Inflammatory macrophage treated with lipopolysaccharide for 1 hour (primary cell): Measurements from ENCODE around the gene LIME1.

Experiments used
- DNase-seq, 2 donors: peaks; one replicate each; pipeline ENCODE4 v3.0.0-alpha.2; 2020 to 2022

The LIME1 gene

DNA sequence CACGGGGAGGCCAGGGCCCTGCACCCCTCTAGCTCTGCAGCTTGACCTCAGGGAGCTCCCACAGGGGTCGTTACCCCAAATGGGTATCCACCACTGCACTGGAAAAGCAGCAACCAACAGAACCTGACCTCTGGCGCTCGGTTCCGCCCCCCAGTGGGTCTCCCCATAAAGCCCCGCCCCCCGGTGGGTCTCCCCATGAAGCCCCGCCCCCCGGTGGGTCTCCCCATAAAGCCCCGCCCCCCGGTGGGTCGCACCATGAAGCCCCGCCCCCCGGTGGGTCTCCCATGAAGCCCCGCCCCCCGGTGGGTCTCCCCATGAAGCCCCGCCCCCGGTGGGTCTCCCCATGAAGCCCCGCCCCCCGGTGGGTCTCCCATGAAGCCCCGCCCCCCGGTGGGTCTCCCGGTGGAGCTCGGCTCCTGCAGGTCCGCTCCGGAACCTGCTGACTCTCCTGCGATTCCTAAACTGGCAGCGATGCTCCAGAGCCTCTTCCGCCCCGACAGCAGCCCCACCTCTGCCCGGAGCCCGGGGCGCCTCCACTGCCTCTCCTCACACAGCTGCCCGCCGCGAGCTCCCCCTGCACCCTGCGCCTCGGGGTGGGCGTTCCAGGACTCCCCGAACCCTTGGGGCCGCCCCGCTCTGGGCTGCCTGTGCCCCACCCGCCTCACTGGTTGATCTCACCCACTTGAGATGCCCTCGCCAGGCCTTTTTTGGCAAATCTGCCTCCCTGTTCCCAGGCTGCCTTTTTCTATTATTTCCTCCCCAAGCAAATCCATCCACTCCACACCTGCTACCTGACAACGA lies 15.2 kb downstream of the LIME1 start:
- no peak for DNase-seq

DNA sequence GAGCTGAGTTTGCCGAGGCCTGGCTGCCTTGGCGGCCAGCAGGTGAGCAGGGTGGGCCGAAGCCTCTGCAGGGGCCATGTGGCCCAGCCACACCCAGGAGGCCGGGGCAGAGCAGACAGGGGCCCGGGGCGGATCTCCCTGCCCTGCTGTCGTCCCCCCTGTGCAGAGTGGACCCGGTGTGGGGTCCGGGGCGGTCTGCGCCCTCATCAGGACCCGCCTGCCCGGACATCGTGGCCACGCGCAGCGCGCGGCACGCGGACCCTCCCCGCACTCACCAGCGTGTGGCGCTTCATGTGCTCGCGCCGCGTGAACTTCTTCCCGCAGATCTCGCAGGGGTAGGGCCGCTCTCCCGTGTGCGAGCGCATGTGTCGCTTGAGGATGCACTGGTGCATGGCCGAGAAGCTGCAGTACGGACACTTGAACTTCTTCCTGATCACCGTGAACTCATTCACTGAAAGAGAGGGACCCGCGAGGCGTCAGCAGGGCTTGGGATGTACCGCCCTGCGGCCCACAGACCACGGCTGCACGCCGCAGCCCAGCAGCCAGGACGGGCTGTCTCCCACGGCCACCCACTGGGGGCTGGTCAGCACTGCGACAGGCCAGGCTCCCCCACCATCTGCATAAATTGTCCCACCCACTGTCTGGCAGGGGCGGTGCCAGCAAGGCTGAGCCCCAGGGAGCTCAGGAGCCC lies 16.1 kb downstream of the LIME1 start:
- DNase-seq, result no peak

DNA sequence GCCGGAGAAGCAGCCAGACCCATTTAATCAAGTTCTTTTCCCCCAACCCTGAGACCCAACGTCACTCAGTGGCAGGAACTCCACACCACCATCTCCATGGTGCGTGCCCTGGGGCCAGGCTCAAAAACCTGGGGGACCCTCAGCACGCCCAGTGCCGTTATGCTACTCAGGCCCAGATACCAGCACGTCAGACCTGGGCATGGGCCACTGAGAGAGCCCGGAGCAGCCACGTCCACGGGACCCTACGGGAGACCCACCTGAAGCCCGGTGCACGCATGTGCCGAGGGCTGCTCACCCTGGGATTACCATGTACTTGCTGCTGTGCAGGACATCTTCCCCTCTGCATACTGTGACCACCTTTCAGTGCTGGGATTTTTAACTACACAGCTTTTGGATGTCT lies 16.9 kb downstream of the LIME1 start:
- DNase-seq, result no peak

DNA sequence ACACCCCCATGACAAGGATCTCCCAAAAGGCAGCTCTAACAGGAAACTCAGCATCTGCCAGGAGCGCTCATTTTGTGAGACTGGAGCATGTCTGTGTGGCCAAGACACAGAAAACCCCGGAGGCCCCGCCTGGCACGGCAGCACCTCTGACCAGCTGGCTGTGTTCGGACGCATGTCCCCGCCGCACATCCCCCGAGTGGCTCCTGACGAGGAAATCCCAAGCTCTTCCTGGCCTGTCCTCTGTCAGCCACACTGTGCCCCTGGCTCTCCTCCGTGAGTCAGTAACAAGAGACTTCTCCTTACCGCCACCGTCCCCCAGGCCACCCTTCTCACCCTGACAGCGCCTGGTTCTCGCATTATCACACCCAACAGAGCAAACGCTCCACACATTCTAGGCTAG lies 17.5 kb downstream of the LIME1 start:
- DNase-seq, result no peak

DNA sequence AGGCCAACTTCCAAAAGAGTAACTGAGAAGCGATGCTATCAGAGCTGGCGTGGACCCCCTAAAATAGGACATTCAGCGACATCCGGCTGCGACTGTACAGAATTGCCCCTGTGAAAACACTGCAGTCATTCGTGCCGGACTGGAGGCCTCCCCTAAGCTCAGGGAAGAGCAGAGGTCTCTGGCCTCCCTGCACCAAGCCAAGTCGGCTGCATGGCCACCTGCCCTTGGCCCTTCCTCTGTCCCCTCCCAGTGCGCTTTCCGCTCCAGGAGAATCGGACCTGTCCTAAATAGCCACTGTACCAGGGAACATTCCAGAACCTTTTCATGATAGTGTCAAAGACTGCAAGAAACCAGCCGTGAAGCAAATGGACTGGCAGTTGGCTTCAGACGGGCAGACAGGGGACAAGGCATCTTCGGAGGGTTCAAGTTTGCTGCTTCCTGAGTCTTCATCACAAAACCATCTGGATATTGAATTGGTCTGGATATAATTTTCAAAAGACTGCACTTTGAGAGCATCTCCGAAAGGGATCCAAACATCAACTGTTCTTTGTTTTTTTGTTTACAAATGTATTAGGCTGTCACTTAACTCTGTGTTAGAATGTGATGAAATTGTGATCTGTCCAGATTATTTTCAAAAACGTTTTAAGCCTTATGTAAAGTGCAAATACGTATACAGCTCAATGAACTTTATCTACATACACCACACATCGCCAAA lies 19.6 kb downstream of the LIME1 start:
- no peak for DNase-seq

DNA sequence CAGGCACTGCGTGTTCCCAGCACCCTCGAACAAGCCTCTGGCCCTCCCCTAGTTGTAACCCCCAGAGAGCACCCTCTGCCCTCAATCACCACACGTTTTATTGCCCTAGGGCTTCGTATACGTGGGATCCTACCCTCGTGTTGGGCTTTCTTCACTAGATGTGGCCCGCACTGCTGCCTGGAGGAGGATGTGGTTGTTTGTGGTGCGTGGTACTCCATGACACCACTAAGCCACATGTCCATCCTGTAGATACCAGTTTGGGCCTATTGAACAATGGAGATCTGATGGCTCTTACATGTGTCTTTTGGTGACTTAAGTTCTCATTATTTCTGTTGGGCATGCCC lies 20.2 kb downstream of the LIME1 start:
- DNase-seq, result no peak

DNA sequence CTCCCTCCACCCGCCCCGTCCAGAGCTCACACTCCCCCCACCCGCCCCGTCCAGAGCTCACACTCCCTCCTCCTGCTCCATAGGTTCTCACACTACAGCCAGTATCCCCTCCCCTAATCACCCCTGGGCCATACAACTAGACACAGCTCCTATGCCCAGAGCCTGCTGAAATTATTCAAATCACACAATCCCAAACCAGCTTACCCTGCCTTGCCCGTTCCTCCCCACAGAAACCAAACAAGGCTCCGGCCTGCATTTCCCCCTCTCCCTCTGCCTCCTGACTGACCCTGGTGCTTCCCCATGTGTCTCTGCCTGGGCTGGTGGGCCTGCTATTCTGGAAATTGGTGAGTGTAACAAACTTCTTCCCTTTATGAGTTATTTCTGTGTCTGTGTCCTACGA lies 21.7 kb downstream of the LIME1 start:
- DNase-seq, result no peak

DNA sequence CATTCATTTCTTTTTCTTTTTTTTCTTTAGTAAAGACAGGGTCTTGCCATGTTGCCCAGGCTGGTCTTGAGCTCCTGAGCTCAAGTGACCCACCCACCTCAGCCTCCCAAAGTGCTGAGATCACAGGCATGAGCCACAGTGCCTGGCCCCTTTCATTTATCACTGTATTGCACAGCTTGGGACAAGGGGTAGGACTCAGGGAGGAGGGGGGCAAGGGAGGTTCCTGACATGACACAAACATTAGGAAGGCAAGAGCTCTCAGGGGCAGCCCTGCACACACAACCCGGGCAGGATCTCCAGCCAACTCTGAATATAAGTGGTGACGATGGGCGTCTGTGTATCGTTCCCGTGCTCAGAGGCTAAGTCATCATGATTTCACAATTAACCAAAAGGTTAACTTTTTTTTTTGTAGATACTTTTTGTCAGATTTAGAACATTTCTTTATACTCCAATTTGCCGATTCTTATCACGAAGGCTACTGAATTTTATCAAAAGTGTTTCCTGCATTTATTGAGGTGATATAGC lies 23.0 kb downstream of the LIME1 start:
- DNase-seq, result no peak

DNA sequence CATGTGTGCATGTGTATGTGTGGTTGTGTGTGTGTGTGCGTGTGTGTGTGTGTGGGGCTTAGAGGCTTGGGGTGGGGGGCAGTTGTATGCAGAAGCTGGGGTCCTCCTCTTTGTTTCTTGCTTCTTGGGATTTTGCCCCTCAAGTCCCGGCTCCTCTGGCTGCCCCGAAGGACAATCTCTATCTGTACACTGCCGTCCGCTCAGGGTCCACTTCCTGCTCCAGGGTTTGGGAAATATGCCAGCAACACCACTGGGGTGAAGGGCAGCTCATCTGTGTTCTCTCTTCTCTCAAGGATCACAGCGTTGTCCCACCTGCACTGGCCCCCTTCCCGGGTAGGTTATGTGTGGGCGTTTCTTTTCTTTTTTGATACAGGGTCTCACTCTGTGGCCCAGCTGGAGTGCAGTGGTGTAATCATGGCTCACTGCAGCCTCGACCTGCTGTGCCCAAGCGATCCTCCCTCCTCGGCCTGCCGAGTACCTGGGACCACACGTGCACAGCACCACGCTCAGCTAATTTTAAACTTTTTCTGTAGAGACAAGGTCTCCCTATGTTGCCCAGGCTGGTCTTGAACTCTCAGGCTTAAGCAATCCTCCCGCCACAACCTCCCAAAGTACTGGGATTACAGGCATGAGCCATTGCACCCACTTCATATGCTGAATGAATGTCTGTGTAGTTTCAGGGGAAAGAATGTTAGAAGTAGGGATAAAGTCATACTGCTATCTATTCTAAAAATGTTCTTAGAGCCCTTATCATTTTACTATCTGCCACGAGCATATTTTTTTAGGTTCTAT lies 28.8 kb downstream of the LIME1 start:
- DNase-seq, result no peak

DNA sequence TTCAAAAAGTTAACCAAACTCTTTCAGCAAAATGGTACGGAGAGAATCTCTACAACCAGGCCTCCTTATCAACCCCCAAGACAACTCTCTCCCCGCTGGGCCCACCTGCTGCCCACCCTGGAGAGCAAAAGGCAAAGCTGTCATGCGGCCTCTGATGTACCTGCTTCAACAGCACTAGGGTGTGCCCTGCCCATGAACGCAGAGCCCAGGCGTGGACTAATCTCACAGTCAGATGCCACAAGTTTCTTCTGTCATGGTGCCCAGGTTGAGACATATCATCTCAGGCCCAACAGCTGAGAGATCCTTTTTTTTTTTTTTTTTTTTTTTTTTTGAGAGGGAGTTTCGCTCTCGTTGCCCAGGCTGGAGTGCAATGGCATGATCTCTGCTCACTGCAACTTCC lies 29.4 kb downstream of the LIME1 start:
- no peak for DNase-seq

DNA sequence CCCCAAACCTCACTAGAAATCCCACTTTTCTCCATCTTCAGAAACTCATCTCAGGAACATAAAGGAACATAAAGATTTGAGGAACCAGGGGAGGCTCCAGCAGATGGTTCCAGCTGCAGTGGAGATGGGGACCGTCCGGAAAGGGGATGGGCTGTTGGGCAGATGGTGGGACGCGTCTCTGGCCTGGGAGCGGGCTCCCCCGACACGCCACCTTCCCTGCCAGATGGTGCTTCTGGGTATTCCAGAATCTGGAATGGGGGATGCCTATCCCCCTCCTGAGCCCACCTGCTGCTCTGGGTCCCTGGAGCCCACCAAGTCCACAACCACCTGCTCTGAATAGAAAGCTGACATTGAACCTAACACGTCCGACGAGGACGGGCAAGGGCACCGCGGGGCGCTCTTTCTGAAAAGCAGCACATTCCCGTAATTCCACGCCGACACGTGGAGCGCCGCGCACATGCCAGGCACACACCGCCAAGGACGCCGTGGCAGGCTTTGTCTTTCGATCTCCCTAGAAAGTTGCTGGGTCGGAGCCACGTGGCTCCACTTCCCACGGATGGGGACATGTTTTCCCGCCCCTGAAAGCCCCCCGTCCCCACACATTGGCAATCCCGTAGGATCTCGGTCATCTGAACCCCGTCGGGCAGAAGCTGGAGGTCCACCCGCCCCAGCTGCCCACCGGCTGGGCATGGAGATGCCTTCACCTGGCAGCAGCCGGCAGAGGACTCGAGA lies 30.4 kb downstream of the LIME1 start:
- no peak for DNase-seq

DNA sequence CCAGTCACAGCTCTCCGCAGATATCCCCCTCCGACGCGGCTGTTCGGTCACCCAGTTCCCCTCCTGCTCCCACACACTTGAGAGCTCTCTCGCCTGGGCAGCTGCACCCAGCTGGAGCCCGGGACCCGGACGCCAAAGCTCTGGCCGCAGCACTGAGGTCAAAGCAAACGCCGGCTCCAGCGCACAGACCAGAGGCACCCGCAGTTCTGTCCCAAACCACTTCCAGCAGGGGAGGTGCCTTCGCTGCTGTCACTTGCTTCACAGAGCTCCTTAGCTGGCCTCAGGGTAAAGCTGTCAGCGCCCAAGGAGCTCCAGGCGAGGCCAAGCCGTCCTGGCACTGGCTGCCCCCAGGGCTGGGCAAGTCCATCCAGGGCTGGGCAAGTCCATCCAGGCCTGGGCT lies 31.0 kb downstream of the LIME1 start:
- no peak for DNase-seq

DNA sequence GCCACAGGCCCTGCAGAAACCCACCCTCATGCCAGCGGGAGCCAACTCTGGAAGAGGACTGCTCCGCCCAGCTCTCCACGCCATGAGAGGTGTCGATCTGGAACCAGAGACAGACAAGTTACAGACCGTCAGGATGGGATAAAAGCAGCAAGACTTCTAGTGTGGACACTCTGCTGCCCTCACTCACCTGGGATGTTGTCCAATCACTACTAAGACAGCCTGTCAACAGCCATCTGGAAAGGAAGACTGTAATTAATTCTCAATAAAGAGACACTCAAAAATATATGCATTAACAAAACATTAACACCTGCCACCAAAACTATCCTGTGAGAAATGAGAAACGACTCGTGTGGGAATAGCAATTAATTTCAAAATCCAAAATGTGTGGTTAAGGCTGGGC lies 31.4 kb downstream of the LIME1 start:
- DNase-seq, result no peak

DNA sequence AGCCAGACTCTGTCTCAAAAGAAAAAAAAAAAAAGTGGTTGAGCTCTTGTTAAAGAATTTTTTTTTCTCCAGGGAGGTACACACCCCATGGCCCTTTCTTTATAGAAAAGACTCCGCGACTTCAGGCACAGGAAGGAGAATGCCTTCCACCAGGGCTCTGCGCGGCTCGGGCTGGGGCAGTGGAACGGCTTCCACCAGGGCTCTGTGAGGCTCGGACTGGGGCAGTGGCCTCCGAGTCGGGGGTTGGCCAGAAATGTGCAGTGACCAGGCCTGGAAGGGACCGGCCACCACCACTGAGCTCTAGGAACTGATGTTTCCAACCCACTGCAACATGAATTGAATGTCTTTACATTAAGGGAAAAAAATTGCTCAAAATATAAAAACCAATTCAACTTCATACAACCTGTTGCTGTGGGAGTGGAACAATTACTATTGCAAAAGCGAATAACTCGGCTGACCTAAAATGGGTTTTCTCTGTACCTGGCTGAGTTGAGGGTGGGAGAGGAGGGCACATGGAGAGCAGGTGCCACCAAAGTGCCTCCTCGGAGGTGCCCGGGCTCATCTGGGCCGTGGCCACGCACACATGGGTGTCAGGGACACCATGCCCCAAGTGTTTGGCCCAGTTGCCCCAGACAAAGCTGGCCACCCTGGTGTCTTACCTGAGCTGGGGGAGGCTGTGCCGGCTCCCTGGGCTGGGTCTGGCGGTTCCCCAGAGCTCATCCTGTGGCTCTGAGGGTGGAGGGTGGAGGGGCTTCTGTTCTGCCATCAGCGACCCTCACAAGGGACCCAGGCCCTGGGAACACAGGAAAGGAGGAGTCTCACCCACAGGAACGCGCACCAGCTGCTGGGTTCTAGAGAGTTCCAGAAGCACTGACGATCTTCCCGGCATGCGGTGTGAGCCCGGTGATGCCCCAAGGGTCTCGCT lies 32.4 kb downstream of the LIME1 start:
- DNase-seq, result no peak

DNA sequence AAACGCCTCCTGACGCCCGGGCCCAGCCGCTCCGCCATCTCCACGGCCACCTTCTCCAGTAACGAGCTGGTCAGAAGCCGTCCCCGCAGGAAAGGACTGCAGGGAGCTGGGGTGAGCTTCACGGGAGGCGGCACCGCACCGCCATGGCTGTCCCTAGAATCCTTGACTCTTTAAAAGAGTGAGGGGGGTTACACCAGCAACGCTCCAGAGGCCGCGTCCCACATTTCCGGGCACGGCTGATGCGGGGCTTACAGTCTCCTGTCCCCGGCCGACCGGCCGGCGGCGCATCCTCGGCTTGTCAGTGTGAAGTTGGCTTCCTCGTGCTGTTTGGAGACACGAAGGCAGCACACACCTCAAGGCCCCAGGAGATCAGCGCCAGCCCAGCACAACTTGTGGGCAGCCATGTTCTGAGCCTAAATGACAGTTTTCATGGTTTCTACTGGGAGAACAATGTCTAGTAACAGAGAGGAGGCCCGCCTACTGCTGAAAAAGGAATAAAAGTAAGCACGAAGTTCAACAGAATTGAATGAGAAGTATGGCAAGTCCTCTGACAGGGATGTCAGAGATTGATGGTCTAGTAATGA lies 33.5 kb downstream of the LIME1 start:
- DNase-seq, result no peak

DNA sequence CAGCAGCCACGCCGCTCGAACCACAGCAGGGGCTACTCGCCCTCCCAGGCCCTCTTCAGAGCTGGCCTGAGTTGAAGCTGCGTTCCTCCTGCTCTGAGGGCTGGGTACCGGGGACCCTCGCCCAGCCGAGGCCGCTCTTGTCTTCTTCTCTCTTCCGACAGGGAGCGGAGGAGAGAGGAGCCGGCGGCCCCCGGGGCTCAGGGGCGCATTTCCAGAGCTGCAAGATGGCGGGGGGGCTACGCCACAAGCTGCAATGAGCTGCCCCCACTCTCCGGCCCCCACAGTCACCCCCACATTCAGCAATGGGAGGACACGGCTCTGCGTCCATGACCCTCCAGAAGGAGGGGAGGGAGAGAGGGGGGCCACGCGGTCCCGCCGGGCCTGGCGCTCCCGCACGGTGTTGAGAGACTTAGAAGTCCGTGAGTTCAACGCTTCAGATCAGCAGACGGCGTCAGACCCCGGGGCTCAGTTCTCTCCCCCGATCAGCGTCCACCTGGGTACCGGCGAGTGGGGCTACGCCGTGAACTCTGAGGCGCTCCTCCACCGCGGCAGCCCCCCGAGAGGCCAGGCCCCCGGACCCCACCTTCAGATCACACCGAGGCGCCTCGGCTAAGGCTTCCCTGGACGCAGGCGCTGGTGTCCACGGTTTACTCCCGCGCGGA lies 34.7 kb downstream of the LIME1 start:
- DNase-seq, result no peak

DNA sequence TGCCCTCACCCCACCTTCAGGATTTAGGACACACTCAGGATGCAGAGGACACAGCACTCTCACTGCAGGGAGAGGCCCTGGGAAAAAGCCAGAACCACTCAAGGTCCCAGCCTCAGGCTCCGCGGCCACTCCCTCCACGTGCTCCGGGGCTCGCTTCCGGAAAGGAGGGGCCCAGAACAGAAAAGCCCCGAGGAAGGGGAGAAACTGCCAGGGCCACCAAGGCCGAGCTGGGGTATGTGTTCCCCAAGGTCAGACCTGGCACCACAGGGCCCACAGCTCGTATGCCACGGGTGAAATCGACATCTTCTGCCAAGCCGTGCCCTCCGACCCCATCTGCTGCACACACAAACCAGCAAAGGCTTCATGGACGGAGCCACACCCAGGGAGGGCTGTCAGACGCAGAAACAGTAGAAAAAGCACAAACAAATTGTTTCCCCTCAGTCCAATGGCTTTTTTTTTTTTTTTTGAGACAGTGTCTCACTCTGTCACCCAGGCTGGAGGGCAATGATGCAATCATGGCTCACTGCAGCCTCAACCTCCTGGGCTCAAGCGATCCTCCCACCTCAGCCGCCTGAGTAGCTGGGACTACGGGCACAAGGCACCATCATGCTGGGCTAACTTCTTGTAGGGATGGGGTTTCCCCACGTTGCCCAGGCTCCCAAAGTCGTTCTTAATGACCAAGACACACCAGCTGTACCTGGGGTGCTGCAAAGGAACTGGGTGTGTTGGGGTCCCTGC lies 36.5 kb downstream of the LIME1 start:
- DNase-seq, result peak in 1 of 2 donors; percentile 50

DNA sequence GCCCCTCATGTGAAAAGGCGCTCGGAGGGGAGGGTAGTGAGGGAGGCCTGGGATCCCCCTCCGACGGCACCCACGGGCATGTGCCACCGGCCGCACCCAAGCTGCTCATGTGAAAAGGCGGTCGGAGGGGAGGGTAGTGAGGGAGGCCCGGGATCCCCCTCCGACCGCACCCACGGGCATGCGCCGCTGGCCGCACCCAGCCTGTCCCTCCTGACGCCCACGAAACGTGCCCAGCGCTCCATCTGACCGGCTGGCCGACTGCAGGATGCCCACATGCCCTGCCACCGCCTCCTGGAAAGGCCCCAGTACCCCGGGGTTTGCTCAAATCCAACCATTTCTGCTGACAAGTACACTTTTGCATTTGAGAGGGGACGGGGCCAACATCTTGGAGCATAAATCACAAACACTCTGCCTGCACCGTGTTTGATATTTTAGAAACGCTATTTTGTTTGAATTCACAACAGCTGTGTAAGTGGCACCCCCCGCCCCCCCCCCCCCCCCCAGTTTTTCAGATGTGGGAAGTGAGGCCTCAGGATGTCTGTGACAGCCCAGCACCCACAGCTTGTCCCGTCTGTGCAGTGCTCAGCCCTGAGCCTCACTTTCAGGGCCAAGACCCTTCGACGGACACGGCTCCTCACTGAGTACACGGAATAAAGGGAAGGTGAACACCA lies 37.2 kb downstream of the LIME1 start:
- DNase-seq, result no peak

DNA sequence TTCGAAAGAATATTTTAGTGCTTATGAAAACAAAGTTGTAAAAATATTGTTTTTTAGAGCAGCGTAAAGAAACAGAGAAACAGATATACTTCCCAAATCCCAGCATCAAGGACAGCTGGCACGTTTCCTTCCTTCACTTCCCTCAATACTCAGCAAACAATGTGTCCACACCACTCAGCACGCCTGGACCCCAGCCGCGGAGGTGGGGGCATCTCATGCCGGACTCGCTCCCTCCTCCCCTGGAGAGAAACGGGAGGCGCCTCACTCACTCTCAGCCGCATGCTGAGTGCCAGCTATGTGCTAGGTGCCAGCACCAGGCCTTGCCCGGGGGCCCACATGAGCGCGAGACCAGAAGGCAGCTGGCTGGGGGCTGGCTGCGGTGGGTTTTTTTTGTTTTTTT lies 37.8 kb downstream of the LIME1 start:
- DNase-seq, result no peak
